ENCODE results near the gene FPGS. TPM values are rescaled to one million over a fixed set of nuclear protein-coding genes. Genes with fewer than 3 reads are reported as not detected.

FPGS gene
- total and polyA plus RNA-seq, 4 donors: 20.4 to 61.1 (median 42.7) TPM

DNA sequence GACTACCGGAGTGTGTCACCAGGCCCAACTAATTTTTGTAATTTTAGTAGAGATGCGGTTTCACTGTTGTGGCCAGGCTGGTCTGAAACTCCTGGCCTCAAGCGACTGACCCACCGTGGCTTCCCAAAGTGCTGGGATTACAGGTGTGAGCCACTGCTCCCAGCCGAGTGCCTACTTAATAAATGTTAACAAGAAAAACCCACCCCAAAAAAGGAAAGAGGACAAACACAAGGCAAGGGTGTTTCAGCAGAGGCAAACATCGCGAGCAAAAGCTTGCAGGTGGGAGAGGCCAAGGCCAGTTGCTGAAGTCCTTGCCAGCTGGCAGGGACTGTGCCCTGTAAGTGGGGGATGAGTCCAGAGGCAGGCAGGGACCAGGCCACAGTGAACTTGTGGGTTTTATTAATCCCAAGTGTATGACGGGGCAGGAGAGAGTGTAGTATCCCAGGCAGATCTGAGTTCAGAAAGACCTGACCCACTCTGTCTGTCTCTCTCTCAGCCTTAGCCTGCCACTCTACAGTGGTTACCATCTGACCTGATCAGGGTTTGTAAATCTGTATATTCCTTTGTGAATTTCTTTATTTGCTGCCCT is 6.4 kb upstream of the FPGS start:
- H3K4me3 ChIP-seq (ENCODE audit: low read depth in 1 of 3, low read length in 3 of 3): no peak overlapping the region
- H3K36me3 ChIP-seq (ENCODE audit: control insufficient read depth in 4 of 4, insufficient read depth in 3 of 4, low read depth in 1 of 4, low read length in 3 of 4): peaks cover 0 to 2% (median 0%) of the 10 kb centered on the region in 4 donors
- TF ChIP-seq, protein P1, sequence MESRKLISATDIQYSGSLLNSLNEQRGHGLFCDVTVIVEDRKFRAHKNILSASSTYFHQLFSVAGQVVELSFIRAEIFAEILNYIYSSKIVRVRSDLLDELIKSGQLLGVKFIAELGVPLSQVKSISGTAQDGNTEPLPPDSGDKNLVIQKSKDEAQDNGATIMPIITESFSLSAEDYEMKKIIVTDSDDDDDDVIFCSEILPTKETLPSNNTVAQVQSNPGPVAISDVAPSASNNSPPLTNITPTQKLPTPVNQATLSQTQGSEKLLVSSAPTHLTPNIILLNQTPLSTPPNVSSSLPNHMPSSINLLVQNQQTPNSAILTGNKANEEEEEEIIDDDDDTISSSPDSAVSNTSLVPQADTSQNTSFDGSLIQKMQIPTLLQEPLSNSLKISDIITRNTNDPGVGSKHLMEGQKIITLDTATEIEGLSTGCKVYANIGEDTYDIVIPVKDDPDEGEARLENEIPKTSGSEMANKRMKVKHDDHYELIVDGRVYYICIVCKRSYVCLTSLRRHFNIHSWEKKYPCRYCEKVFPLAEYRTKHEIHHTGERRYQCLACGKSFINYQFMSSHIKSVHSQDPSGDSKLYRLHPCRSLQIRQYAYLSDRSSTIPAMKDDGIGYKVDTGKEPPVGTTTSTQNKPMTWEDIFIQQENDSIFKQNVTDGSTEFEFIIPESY (IDR thresholded peaks at IDR 0.05): peak; percentile 97
- peak in 1 of 2 donors; percentile 83 for TF ChIP-seq JUND (IDR thresholded peaks at IDR 0.05)
- TF ChIP-seq GABPA (IDR thresholded peaks at IDR 0.05 in 1 of 2, conservative IDR thresholded peaks at IDR 0.05 in 1 of 2): no peak
- peak; percentile 89 to 96 for TF ChIP-seq RXRA (IDR thresholded peaks at IDR 0.05)
- TF ChIP-seq FOXA1 (IDR thresholded peaks at IDR 0.05): peak; percentile 14
- TF ChIP-seq, protein P2, sequence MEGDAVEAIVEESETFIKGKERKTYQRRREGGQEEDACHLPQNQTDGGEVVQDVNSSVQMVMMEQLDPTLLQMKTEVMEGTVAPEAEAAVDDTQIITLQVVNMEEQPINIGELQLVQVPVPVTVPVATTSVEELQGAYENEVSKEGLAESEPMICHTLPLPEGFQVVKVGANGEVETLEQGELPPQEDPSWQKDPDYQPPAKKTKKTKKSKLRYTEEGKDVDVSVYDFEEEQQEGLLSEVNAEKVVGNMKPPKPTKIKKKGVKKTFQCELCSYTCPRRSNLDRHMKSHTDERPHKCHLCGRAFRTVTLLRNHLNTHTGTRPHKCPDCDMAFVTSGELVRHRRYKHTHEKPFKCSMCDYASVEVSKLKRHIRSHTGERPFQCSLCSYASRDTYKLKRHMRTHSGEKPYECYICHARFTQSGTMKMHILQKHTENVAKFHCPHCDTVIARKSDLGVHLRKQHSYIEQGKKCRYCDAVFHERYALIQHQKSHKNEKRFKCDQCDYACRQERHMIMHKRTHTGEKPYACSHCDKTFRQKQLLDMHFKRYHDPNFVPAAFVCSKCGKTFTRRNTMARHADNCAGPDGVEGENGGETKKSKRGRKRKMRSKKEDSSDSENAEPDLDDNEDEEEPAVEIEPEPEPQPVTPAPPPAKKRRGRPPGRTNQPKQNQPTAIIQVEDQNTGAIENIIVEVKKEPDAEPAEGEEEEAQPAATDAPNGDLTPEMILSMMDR (IDR thresholded peaks at IDR 0.05; ENCODE audit: low read depth, low read length, missing input control): no peak
- TF ChIP-seq, protein P3, sequence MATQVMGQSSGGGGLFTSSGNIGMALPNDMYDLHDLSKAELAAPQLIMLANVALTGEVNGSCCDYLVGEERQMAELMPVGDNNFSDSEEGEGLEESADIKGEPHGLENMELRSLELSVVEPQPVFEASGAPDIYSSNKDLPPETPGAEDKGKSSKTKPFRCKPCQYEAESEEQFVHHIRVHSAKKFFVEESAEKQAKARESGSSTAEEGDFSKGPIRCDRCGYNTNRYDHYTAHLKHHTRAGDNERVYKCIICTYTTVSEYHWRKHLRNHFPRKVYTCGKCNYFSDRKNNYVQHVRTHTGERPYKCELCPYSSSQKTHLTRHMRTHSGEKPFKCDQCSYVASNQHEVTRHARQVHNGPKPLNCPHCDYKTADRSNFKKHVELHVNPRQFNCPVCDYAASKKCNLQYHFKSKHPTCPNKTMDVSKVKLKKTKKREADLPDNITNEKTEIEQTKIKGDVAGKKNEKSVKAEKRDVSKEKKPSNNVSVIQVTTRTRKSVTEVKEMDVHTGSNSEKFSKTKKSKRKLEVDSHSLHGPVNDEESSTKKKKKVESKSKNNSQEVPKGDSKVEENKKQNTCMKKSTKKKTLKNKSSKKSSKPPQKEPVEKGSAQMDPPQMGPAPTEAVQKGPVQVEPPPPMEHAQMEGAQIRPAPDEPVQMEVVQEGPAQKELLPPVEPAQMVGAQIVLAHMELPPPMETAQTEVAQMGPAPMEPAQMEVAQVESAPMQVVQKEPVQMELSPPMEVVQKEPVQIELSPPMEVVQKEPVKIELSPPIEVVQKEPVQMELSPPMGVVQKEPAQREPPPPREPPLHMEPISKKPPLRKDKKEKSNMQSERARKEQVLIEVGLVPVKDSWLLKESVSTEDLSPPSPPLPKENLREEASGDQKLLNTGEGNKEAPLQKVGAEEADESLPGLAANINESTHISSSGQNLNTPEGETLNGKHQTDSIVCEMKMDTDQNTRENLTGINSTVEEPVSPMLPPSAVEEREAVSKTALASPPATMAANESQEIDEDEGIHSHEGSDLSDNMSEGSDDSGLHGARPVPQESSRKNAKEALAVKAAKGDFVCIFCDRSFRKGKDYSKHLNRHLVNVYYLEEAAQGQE (IDR thresholded peaks at IDR 0.05): peak; percentile 70
- peak in 1 of 2 donors; percentile 44 for TF ChIP-seq EGR1 (IDR thresholded peaks at IDR 0.05; ENCODE audit: low read depth in 2 of 2)
- TF ChIP-seq, protein P4, sequence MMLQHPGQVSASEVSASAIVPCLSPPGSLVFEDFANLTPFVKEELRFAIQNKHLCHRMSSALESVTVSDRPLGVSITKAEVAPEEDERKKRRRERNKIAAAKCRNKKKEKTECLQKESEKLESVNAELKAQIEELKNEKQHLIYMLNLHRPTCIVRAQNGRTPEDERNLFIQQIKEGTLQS (IDR thresholded peaks at IDR 0.05): no peak
- TF ChIP-seq, protein P5, sequence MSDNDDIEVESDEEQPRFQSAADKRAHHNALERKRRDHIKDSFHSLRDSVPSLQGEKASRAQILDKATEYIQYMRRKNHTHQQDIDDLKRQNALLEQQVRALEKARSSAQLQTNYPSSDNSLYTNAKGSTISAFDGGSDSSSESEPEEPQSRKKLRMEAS (IDR thresholded peaks at IDR 0.05): peak; percentile 50
- TF ChIP-seq HNF4A (conservative IDR thresholded peaks at IDR 0.05): peak; percentile 87 to 90
- peak; percentile 91 for TF ChIP-seq SP1 (IDR thresholded peaks at IDR 0.05)
- TF ChIP-seq NR2F2 (IDR thresholded peaks at IDR 0.05): peak; percentile 93
- peak; percentile 42 for TF ChIP-seq HNF4G (IDR thresholded peaks at IDR 0.05)
- TF ChIP-seq FOXA2 (IDR thresholded peaks at IDR 0.05): peak; percentile 32
- TF ChIP-seq RAD21 (IDR thresholded peaks at IDR 0.05): peak; percentile 19 to 39
- TF ChIP-seq YY1 (IDR thresholded peaks at IDR 0.05): peak; percentile 69
- TF ChIP-seq TAF1 (conservative IDR thresholded peaks at IDR 0.05): no peak
- DNase-seq (ENCODE audit: low spot score): no peak
- H3K4me1 ChIP-seq (ENCODE audit: control insufficient read depth in 4 of 4, insufficient read depth in 4 of 4, low read length in 3 of 4): peaks cover 21 to 71% (median 49%) of the 10 kb centered on the region in 4 donors
- no peaks in the 10 kb centered on the region for H3K9me3 ChIP-seq (ENCODE audit: control insufficient read depth in 4 of 4, low read length in 3 of 4)
- peak overlapping the region in 1 of 2 donors; percentile 68 for H3K9ac ChIP-seq (ENCODE audit: low read depth in 1 of 2, low read length in 2 of 2)
- H3K27me3 ChIP-seq (ENCODE audit: control insufficient read depth in 4 of 4, insufficient read depth in 4 of 4, low read length in 3 of 4): no peaks in the 10 kb centered on the region
- peak overlapping the region; percentile 63 to 80 for H3K27ac ChIP-seq (ENCODE audit: low read depth in 1 of 2, low read length in 2 of 2)
- 26% methylated on average over 8 of the region's 8 CpGs for WGBS

All from liver (tissue), 9 donors.